HCT116 (cell line): ENCODE measurements around the gene MYO16. TPM values are rescaled to one million over a fixed set of nuclear protein-coding genes. Genes with fewer than 3 reads are reported as not detected.

ENCODE experiments used
- ATAC-seq: fragments of 200-7000 bp; cut with Tn5 transposase; 2 replicates; pipeline ENCODE4 v1.9.1; 2020; ENCODE audit warnings: mild to moderate bottlenecking, moderate library complexity
- BruUV-seq: library from RNA; stranded (reverse); fragments of 400-500 nt; replicated peaks from 2 replicates; lab custom pipeline; 2021; lab: Mats Ljungman, UMichigan
- CTCF ChIA-PET: fragments of 300-600 bp; sonication (Branson Sonifier 250); formaldehyde crosslinking; loops from one replicate; lab custom pipeline; 2021; ENCODE audit warnings: antibody characterized with exemption; lab: Charles Lee
- POLR2A ChIA-PET: fragments of 300-600, 350-600 bp; sonication (Branson Sonifier 250); formaldehyde crosslinking; loops from one replicate; lab custom pipeline; 2021; ENCODE audit warnings: antibody characterized with exemption; lab: Charles Lee
- RAD21 ChIA-PET, 2 experiments: fragments of 300-600 bp; sonication (Branson Sonifier 250); formaldehyde crosslinking; loops; one replicate each; lab custom pipeline; 2023; ENCODE audit warnings: low total read pairs in 2 of 2; ENCODE audit not compliant: uncharacterized antibody in 2 of 2, unreplicated experiment in 2 of 2, low non-redundant PET in 1 of 2; lab: Charles Lee
- DNase-seq: peaks from one replicate; pipeline ENCODE4 v3.0.0-alpha.2; 2010; ENCODE audit warnings: low read depth, low spot score
- H2AFZ ChIP-seq: fragments of 200-600 bp; shearing (Covaris generic), sonication (generic); 2 replicates; pipeline ENCODE4 v1.6.1; 2017; ENCODE audit warnings: low read depth, mixed run types, mixed read lengths, antibody characterized with exemption, low read length; ENCODE audit not compliant: poor library complexity, severe bottlenecking
- H3K27ac ChIP-seq: 2 replicates; pipeline ENCODE4 v1.5.1; 2012; ENCODE audit warnings: low read depth, low read length
- H3K27me3 ChIP-seq: fragments of 200-600 bp; sonication (generic); 2 replicates; pipeline ENCODE4 v1.6.1; 2016; ENCODE audit warnings: mixed run types, low read length, mixed read lengths; ENCODE audit not compliant: insufficient read depth
- H3K36me3 ChIP-seq, 2 experiments: fragments of 200-500 bp in 1 of 2; fragments of 200-600 bp in 1 of 2; sonication (Bioruptor generic) in 1 of 2; sonication (generic) in 1 of 2; 2 replicates each; pipeline versions ENCODE4 v1.5.1 to v1.6.1; 2014 to 2016; ENCODE audit warnings: low read length in 2 of 2, inconsistent platforms in 1 of 2, mixed read lengths in 1 of 2, mixed run types in 1 of 2; ENCODE audit not compliant: insufficient read depth in 2 of 2, control insufficient read depth in 1 of 2
- H3K4me1 ChIP-seq, 2 experiments: fragments of 200-600 bp in 1 of 2; sonication (generic) in 1 of 2; 2 replicates each; pipeline versions ENCODE4 v1.5.1 to v1.6.1; 2012 to 2017; ENCODE audit warnings: low read length in 2 of 2, inconsistent platforms in 1 of 2, mild to moderate bottlenecking in 1 of 2, mixed read lengths in 1 of 2, mixed run types in 1 of 2, moderate library complexity in 1 of 2; ENCODE audit not compliant: insufficient read depth in 2 of 2, control insufficient read depth in 1 of 2
- H3K4me2 ChIP-seq: fragments of 200-600 bp; sonication (generic); 2 replicates; pipeline ENCODE4 v1.6.1; 2017; ENCODE audit warnings: mixed run types, low read length, mixed read lengths
- H3K4me3 ChIP-seq, 2 experiments: fragments of 200-600 bp in 1 of 2; sonication (generic) in 1 of 2; replicated peaks in 1 of 2; 2 replicates each; pipeline ENCODE4 v1.5.1; 2011 to 2016; ENCODE audit warnings: low read length in 2 of 2, control low read depth in 1 of 2, low read depth in 1 of 2, mild to moderate bottlenecking in 1 of 2, mixed read lengths in 1 of 2, mixed run types in 1 of 2
- H3K79me2 ChIP-seq: fragments of 200-600 bp; sonication (generic); 2 replicates; pipeline ENCODE4 v1.6.1; 2017; ENCODE audit warnings: mild to moderate bottlenecking, mixed run types, low read length, moderate library complexity, mixed read lengths; ENCODE audit not compliant: insufficient read depth
- H3K9ac ChIP-seq: fragments of 200-600 bp; sonication (generic); 2 replicates; pipeline ENCODE4 v1.6.1; 2016; ENCODE audit warnings: low read length, mixed read lengths
- H3K9me2 ChIP-seq: fragments of 200-600 bp; sonication (generic), shearing (Covaris generic); 2 replicates; pipeline ENCODE4 v1.6.1; 2017; ENCODE audit warnings: mixed run types, mild to moderate bottlenecking, moderate library complexity; ENCODE audit not compliant: insufficient read depth
- H3K9me3 ChIP-seq, 2 experiments: fragments of 200-500 bp in 1 of 2; fragments of 200-600 bp in 1 of 2; sonication (Bioruptor generic) in 1 of 2; sonication (generic) in 1 of 2; 2 replicates each; pipeline ENCODE4 v1.6.1; 2014 to 2017; ENCODE audit warnings: low read length in 2 of 2, mixed read lengths in 2 of 2, inconsistent platforms in 1 of 2, low read depth in 1 of 2, mild to moderate bottlenecking in 1 of 2, mixed run types in 1 of 2, moderate library complexity in 1 of 2; ENCODE audit not compliant: control insufficient read depth in 1 of 2, insufficient read depth in 1 of 2
- H4K20me1 ChIP-seq: fragments of 200-600 bp; sonication (generic), shearing (Covaris generic); 2 replicates; pipeline ENCODE4 v1.6.1; 2017; ENCODE audit warnings: mixed run types, mild to moderate bottlenecking, moderate library complexity; ENCODE audit not compliant: insufficient read depth
- JUND ChIP-seq: IDR thresholded peaks from 2 replicates; pipeline ENCODE4 v1.6.1; 2012
- SRF ChIP-seq: IDR thresholded peaks from 2 replicates; pipeline ENCODE4 v1.6.1; 2012; ENCODE audit warnings: low read depth
- intact Hi-C: fragments of 100-400 bp; cut with micrococcal nuclease; formaldehyde crosslinking; loops from 2 replicates; pipeline ENCODE4 v1.10.0; 2022
- total RNA-seq: library from RNA; stranded (reverse); gene quantifications from one replicate; pipeline ENCODE4 v1.2.1, GENCODE V29; 2021; ENCODE audit not compliant: unreplicated experiment
- TF ChIP-seq, protein P1 (sequence below): IDR thresholded peaks from 2 replicates; pipeline ENCODE4 v1.6.1; 2012
- TF ChIP-seq, protein P2 (sequence below), 3 experiments: fragments of 200-600 bp in 1 of 3; sonication (generic) in 1 of 3; IDR thresholded peaks in 2 of 3; conservative IDR thresholded peaks in 1 of 3; 2 replicates each; pipeline ENCODE4 v1.5.1; 2012 to 2017; ENCODE audit warnings: low read depth in 2 of 3, low read length in 2 of 3, antibody characterized with exemption in 1 of 3, borderline replicate concordance in 1 of 3, control low read depth in 1 of 3, mild to moderate bottlenecking in 1 of 3, mixed read lengths in 1 of 3, mixed run types in 1 of 3, moderate library complexity in 1 of 3; ENCODE audit not compliant: insufficient read depth in 1 of 3
- TF ChIP-seq, protein P3 (sequence below): IDR thresholded peaks from 2 replicates; pipeline ENCODE4 v1.6.1; 2012; ENCODE audit warnings: low read depth

The MYO16 gene
- total RNA-seq, 1 experiment from 2014 or later, result 0.07 TPM

DNA sequence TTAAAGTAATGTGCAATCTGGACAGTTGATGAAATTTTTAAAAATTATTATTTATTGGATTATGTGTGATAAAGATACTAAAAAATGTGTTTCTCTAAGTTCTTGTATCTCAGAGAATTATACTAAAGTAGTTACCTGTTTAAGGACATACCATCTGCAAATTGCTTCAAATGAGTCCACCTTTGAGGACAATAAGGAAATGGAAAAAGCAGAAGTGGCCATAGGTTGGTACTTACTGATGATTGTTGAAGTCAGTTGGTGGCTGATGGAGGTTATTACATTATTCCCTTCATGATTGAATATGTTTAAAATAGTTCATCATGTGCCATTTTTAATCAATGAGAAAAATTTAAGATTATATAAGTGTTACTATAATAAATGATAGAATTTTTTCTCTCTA lies 367.0 kb downstream of the MYO16 start:
- no peaks in the 10 kb centered on the region; a peak in 1 of 4 replicates for H3K4me1 ChIP-seq
- no peak overlapping the region for H2AFZ ChIP-seq
- no peaks in the 10 kb centered on the region for H4K20me1 ChIP-seq
- POLR2A ChIA-PET, result no interaction called here
- no peaks in the 10 kb centered on the region; the same call in 1 of the 2 replicates for H3K9me2 ChIP-seq
- RAD21 ChIA-PET, result no interaction called here
- no peak overlapping the region for H3K4me3 ChIP-seq
- H3K36me3 ChIP-seq, result no peaks in the 10 kb centered on the region
- ATAC-seq, result no peak
- no peak for TF ChIP-seq JUND
- TF ChIP-seq, protein P1, sequence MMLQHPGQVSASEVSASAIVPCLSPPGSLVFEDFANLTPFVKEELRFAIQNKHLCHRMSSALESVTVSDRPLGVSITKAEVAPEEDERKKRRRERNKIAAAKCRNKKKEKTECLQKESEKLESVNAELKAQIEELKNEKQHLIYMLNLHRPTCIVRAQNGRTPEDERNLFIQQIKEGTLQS, result no peak
- no peak for TF ChIP-seq SRF
- TF ChIP-seq, protein P2, sequence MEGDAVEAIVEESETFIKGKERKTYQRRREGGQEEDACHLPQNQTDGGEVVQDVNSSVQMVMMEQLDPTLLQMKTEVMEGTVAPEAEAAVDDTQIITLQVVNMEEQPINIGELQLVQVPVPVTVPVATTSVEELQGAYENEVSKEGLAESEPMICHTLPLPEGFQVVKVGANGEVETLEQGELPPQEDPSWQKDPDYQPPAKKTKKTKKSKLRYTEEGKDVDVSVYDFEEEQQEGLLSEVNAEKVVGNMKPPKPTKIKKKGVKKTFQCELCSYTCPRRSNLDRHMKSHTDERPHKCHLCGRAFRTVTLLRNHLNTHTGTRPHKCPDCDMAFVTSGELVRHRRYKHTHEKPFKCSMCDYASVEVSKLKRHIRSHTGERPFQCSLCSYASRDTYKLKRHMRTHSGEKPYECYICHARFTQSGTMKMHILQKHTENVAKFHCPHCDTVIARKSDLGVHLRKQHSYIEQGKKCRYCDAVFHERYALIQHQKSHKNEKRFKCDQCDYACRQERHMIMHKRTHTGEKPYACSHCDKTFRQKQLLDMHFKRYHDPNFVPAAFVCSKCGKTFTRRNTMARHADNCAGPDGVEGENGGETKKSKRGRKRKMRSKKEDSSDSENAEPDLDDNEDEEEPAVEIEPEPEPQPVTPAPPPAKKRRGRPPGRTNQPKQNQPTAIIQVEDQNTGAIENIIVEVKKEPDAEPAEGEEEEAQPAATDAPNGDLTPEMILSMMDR (IDR thresholded peaks at IDR 0.05 in 2 of 3, conservative IDR thresholded peaks at IDR 0.05 in 1 of 3; ENCODE audit: borderline replicate concordance in 1 of 3, insufficient read depth in 1 of 3, low read depth in 2 of 3, low read length in 2 of 3), result no peak
- TF ChIP-seq, protein P3, sequence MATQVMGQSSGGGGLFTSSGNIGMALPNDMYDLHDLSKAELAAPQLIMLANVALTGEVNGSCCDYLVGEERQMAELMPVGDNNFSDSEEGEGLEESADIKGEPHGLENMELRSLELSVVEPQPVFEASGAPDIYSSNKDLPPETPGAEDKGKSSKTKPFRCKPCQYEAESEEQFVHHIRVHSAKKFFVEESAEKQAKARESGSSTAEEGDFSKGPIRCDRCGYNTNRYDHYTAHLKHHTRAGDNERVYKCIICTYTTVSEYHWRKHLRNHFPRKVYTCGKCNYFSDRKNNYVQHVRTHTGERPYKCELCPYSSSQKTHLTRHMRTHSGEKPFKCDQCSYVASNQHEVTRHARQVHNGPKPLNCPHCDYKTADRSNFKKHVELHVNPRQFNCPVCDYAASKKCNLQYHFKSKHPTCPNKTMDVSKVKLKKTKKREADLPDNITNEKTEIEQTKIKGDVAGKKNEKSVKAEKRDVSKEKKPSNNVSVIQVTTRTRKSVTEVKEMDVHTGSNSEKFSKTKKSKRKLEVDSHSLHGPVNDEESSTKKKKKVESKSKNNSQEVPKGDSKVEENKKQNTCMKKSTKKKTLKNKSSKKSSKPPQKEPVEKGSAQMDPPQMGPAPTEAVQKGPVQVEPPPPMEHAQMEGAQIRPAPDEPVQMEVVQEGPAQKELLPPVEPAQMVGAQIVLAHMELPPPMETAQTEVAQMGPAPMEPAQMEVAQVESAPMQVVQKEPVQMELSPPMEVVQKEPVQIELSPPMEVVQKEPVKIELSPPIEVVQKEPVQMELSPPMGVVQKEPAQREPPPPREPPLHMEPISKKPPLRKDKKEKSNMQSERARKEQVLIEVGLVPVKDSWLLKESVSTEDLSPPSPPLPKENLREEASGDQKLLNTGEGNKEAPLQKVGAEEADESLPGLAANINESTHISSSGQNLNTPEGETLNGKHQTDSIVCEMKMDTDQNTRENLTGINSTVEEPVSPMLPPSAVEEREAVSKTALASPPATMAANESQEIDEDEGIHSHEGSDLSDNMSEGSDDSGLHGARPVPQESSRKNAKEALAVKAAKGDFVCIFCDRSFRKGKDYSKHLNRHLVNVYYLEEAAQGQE, result no peak
- H3K9ac ChIP-seq, result no peak overlapping the region
- H3K79me2 ChIP-seq, result no peaks in the 10 kb centered on the region
- CTCF ChIA-PET, result no interaction called here
- intact Hi-C loops, result loop anchor here (5.0 kb wide), 1 partner anchor 46 kb away; no protein-coding TSS in a partner anchor
- H3K27ac ChIP-seq, result no peak overlapping the region
- no peak overlapping the region for H3K4me2 ChIP-seq
- no TSS peak for BruUV-seq
- DNase-seq, result no peak
- H3K9me3 ChIP-seq, result no peaks in the 10 kb centered on the region
- H3K27me3 ChIP-seq, result no peaks in the 10 kb centered on the region
